ENCODE measurements around the gene CD82. TPM values are rescaled to one million over a fixed set of nuclear protein-coding genes. Genes with fewer than 3 reads are reported as not detected.

CD82 gene
- polyA plus RNA-seq, 1 of the 3 experiments (the other 2 are of a cell fraction), result 39.2 TPM

- TF ChIP-seq PBX3 (IDR thresholded peaks at IDR 0.05) (no peak), POLR2AphosphoS5 (IDR thresholded peaks at IDR 0.05; ENCODE audit: low read depth, low read length) (no peak), JUND (IDR thresholded peaks at IDR 0.05) (no peak), EP300 (IDR thresholded peaks at IDR 0.05; ENCODE audit: borderline replicate concordance in 1 of 2, low read depth in 1 of 2, low read length in 1 of 2) (no peak), ELF1 (IDR thresholded peaks at IDR 0.05) (no peak), GABPA (IDR thresholded peaks at IDR 0.05; ENCODE audit: low read depth) (no peak), TEAD4 (IDR thresholded peaks at IDR 0.05; ENCODE audit: borderline replicate concordance, insufficient read depth) (no peak), SIN3A (IDR thresholded peaks at IDR 0.05; ENCODE audit: borderline replicate concordance, low read depth, low read length) (no peak), FOXM1 (IDR thresholded peaks at IDR 0.05; ENCODE audit: low read depth) (no peak), MAX (IDR thresholded peaks at IDR 0.05; ENCODE audit: low read depth) (no peak), RCOR1 (IDR thresholded peaks at IDR 0.05; ENCODE audit: low read length) (no peak)
Measured at GRCh38 chr11:44565953-44566949, 788 bp downstream of the CD82 start (continued).

GRCh38 chr11:44566952-44567875, 1.8 kb downstream of the CD82 start:
- H3K27ac ChIP-seq (ENCODE audit: low read depth in 2 of 2, low read length in 1 of 2), result no peak overlapping the region
- H3K4me1 ChIP-seq (ENCODE audit: control insufficient read depth in 1 of 2, insufficient read depth in 2 of 2, low read depth in 1 of 2, low read length in 1 of 2), result peaks cover 37% of the 10 kb centered on the region in 2 experiments
- no peak for DNase-seq
- H3F3A ChIP-seq (replicated peaks; ENCODE audit: insufficient read depth), result peaks cover 17% of the 10 kb centered on the region
- whole genome bisulfite sequencing (ENCODE audit: low lambda C conversion rate), result 93% methylated on average over 11 of the region's 11 CpGs
- no peak overlapping the region for H3K9ac ChIP-seq
- no peaks in the 10 kb centered on the region for H3K36me3 ChIP-seq (replicated peaks in 1 of 2; ENCODE audit: control insufficient read depth in 1 of 2, insufficient read depth in 2 of 2, low read length in 1 of 2)
- POLR2A ChIA-PET, result no interaction called here
- TF ChIP-seq RCOR1 (IDR thresholded peaks at IDR 0.05; ENCODE audit: low read length) (no peak), USF2 (IDR thresholded peaks at IDR 0.05; ENCODE audit: borderline replicate concordance, low read depth, low read length) (no peak), JUND (IDR thresholded peaks at IDR 0.05) (no peak), CHD2 (IDR thresholded peaks at IDR 0.05; ENCODE audit: low read length, partially characterized antibody) (no peak), CTCF (IDR thresholded peaks at IDR 0.05) (peak; percentile 32), NRF1 (IDR thresholded peaks at IDR 0.05; ENCODE audit: low read depth, low read length) (no peak)
- H2AFZ ChIP-seq (ENCODE audit: low read depth), result no peak overlapping the region
- peaks cover 9% of the 10 kb centered on the region; the same call in 1 of the 2 replicates for H3K79me2 ChIP-seq (ENCODE audit: insufficient read depth)
- H3K4me2 ChIP-seq, result peak overlapping the region; percentile 90
- H3K9me2 ChIP-seq, result no peaks in the 10 kb centered on the region
- no peaks in the 10 kb centered on the region for H3K9me3 ChIP-seq
- no peaks in the 10 kb centered on the region for H3K27me3 ChIP-seq (ENCODE audit: insufficient read depth)
- no peaks in the 10 kb centered on the region for H4K20me1 ChIP-seq (ENCODE audit: insufficient read depth)
- CTCF ChIA-PET, result interaction anchor here (0.8 to 13.7 kb wide), 3 partner anchors 11 to 49 kb away, joined by 3 to 610 read pairs (median 17); no protein-coding TSS in a partner anchor
- H3K4me3 ChIP-seq (ENCODE audit: low read depth in 2 of 2, low read length in 1 of 2), result no peak overlapping the region
